Endodermal cell (in vitro differentiated cells): ENCODE measurements around the gene TLX2. TPM values are rescaled to one million over a fixed set of nuclear protein-coding genes. Genes with fewer than 3 reads are reported as not detected.
"Not testable (repeated sequence)": the region's sequence is repeated elsewhere in the genome, so short reads cannot be mapped to it uniquely, and the experiment has no call there.

ENCODE experiments used
- DNase-seq: peaks from one replicate; pipeline ENCODE4 v3.0.0-alpha.2; 2017
- H3K27ac ChIP-seq: 2 replicates; pipeline ENCODE4 v1.5.1; 2013; ENCODE audit warnings: mild to moderate bottlenecking, low read depth, low read length, moderate library complexity
- H3K27me3 ChIP-seq: 2 replicates; pipeline ENCODE4 v1.6.1; 2013; ENCODE audit warnings: mild to moderate bottlenecking, low read length, moderate library complexity; ENCODE audit not compliant: insufficient read depth, control insufficient read depth, poor library complexity, severe bottlenecking
- H3K36me3 ChIP-seq: 2 replicates; pipeline ENCODE4 v1.7.0; 2013; ENCODE audit warnings: mild to moderate bottlenecking, low read length, moderate library complexity; ENCODE audit not compliant: control insufficient read depth, insufficient read depth
- H3K4me1 ChIP-seq: one replicate; pipeline ENCODE4 v1.7.0; 2013; ENCODE audit warnings: low read length; ENCODE audit not compliant: control insufficient read depth, insufficient read depth
- H3K4me3 ChIP-seq: 2 replicates; pipeline ENCODE4 v1.5.1; 2013; ENCODE audit warnings: mild to moderate bottlenecking, low read length, moderate library complexity
- H3K9ac ChIP-seq: 2 replicates; pipeline ENCODE4 v1.6.1; 2013; ENCODE audit warnings: mild to moderate bottlenecking, low read length, moderate library complexity; ENCODE audit not compliant: poor library complexity, severe bottlenecking; ENCODE audit errors: extremely low read depth
- H3K9me3 ChIP-seq: 2 replicates; pipeline ENCODE4 v1.6.1; 2013; ENCODE audit warnings: mild to moderate bottlenecking, low read length, moderate library complexity; ENCODE audit not compliant: control insufficient read depth
- H3K27ac Mint-ChIP-seq: 2 replicates; pipeline ENCODE4 v1.8.0; 2020; ENCODE audit warnings: mixed read lengths
- H3K27me3 Mint-ChIP-seq: 2 replicates; pipeline ENCODE4 v1.8.0; 2021; ENCODE audit warnings: mild to moderate bottlenecking, mixed read lengths; ENCODE audit not compliant: insufficient read depth
- H3K36me3 Mint-ChIP-seq: 2 replicates; pipeline ENCODE4 v1.8.0; 2020; ENCODE audit warnings: low read depth, mixed read lengths
- H3K4me1 Mint-ChIP-seq: 2 replicates; pipeline ENCODE4 v1.8.0; 2020; ENCODE audit warnings: mixed read lengths
- H3K4me3 Mint-ChIP-seq: 2 replicates; pipeline ENCODE4 v1.8.0; 2020; ENCODE audit warnings: mild to moderate bottlenecking, moderate library complexity, mixed read lengths
- H3K9me3 Mint-ChIP-seq: 2 replicates; pipeline ENCODE4 v1.8.0; 2020; ENCODE audit warnings: mild to moderate bottlenecking, mixed read lengths
- WGBS, 2 experiments: methylation state at CpG; one replicate each; pipeline versions ENCODE4 v1.1.5 to v1.1.7; 2013; ENCODE audit warnings: missing lambda C conversion rate in 2 of 2, mixed read lengths in 1 of 2; ENCODE audit not compliant: insufficient coverage in 1 of 2, insufficient read length in 1 of 2; 5-methylcytosine and 5-hydroxymethylcytosine counted together
- long read RNA-seq, 4 experiments: library from polyadenylated mRNA in 2 of 4; library from RNA in 1 of 4; library from capped mRNA in 1 of 4; stranded (forward) in 3 of 4; unstranded in 1 of 4; transcript quantifications; one replicate each; pipeline ENCODE4 v2.0.0, GENCODE V29; 2020 to 2021; ENCODE audit warnings: inconsistent platforms in 1 of 4
- polyA plus RNA-seq, 2 experiments: library from polyadenylated mRNA; stranded (reverse); fragments of 50-300 nt; gene quantifications; one replicate each; pipeline ENCODE4 v1.2.3, GENCODE V29; 2013
- total RNA-seq, 2 donors: library from RNA; stranded (reverse); fragmentation: NEBNext Ultra II Directional in 1 of 2; extraction: Animal tissue kit (Norgen Biotek cat#: 25700) in 1 of 2; gene quantifications; 2 replicates in 1 of 2; 3 replicates in 1 of 2; pipeline ENCODE4 v1.2.1, GENCODE V29; 2021
- TF ChIP-seq, protein P1 (sequence below): fragments of 200-600 bp; sonication (generic); conservative IDR thresholded peaks from 2 replicates; pipeline ENCODE4 v1.5.0; 2021; ENCODE audit warnings: antibody characterized with exemption, mild to moderate bottlenecking

Gene TLX2
- total RNA-seq = under 1 TPM; 0.22 to 0.27 TPM
- 0.32 TPM for polyA plus RNA-seq (2013, experiment 1 of 2)
- 0.50 TPM for polyA plus RNA-seq (2013, experiment 2 of 2)
- long read RNA-seq, experiment 1, partial matches to known transcripts = 0 of 1 reads
- long read RNA-seq, experiment 1, other reads (novel, unspliced or antisense) = 1 of 1 reads
- long read RNA-seq, experiment 2 = 0 reads
- long read RNA-seq, experiment 3, partial matches to known transcripts = 1 of 2 reads
- long read RNA-seq, experiment 3, other reads (novel, unspliced or antisense) = 1 of 2 reads
- long read RNA-seq, experiment 4 = 0 reads

DNA sequence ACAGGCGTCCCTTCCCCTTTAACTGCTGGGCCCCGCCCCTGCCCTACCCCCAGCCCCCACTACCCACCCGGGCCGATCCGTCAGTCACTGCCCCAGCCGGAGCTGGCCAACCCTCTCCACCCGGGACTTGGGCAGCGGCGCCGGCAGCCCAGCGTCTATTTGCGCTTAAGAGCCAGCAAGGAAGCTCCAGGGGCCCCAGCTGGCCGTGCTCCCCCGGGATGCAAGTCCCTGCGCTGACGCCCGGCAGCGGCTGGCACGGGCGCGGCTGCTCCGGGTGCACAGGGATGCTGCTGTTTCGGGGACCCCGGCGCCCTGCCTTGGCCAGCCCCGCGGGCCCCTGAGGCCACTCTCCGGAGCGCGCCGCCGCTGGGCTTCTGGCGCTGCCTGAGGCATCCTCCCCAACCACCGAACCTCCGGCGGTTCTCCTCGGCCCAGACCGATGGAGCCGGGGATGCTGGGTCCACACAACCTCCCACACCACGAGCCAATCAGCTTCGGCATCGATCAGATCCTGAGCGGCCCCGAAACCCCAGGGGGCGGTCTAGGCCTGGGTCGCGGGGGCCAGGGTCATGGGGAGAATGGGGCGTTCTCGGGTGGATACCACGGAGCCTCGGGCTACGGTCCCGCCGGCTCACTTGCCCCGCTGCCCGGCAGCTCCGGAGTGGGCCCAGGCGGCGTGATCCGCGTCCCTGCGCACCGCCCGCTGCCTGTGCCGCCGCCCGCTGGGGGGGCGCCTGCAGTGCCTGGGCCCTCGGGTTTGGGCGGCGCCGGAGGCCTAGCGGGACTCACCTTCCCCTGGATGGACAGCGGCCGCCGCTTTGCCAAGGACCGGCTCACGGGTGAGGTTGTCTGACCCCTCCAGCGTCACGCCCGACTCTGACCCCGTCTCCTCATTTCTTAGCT lies at the start of gene TLX2:
TSS of gene TLX2 (plus strand) at position 83 of the 903 bp plus-strand sequence. CDS start at position 440, 357 bp downstream.
- TF ChIP-seq, protein P1, sequence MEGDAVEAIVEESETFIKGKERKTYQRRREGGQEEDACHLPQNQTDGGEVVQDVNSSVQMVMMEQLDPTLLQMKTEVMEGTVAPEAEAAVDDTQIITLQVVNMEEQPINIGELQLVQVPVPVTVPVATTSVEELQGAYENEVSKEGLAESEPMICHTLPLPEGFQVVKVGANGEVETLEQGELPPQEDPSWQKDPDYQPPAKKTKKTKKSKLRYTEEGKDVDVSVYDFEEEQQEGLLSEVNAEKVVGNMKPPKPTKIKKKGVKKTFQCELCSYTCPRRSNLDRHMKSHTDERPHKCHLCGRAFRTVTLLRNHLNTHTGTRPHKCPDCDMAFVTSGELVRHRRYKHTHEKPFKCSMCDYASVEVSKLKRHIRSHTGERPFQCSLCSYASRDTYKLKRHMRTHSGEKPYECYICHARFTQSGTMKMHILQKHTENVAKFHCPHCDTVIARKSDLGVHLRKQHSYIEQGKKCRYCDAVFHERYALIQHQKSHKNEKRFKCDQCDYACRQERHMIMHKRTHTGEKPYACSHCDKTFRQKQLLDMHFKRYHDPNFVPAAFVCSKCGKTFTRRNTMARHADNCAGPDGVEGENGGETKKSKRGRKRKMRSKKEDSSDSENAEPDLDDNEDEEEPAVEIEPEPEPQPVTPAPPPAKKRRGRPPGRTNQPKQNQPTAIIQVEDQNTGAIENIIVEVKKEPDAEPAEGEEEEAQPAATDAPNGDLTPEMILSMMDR = no peak
- Mint-ChIP-seq H3K9me3 (peaks cover 9% of the 10 kb centered on the region), H3K4me3 (peak within 1 kb of the TSS; percentile 44), H3K27me3 (peaks cover 96% of the 10 kb centered on the region), H3K27ac (no peak within 1 kb of the TSS), H3K4me1 (peaks cover 9% of the 10 kb centered on the region), H3K36me3 (peaks cover 2% of the 10 kb centered on the region)
- Histone ChIP-seq H3K4me3 (no peak within 1 kb of the TSS), H3K4me1 (peaks cover 3% of the 10 kb centered on the region), H3K27me3 (peaks cover 100% of the 10 kb centered on the region), H3K9ac (no peak within 1 kb of the TSS), H3K27ac (no peak within 1 kb of the TSS), H3K36me3 (no peaks in the 10 kb centered on the region), H3K9me3 (peaks cover 9% of the 10 kb centered on the region)
- peak; percentile 76 for DNase-seq
- 3 to 5% methylated on average over 16 to 82 of the region's 82 CpGs for WGBS, 2 experiments

DNA sequence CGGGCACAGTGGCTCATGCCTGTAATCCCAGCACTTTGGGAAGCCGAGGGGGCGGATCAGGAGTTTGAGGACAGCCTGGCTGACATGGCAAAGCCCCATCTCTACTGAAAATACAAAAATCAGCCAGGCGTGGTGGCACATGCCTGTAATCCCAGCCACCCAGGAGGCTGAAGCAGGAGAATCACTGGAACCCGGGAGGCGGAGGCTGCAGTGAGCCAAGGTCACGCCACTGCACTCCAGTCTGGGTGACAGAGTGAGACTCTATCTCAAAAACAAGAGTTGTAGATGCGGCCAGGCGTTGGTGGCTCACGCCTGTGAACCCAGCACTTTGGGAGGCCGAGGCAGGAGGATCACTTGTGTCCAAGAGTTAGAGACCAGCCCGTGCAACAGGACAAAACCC lies 43.5 kb upstream of the TLX2 start:
- H3K27me3 ChIP-seq, DNase-seq, H3K27ac ChIP-seq, H3K4me3 Mint-ChIP-seq, H3K9me3 Mint-ChIP-seq, H3K4me1 Mint-ChIP-seq, H3K9me3 ChIP-seq, H3K4me3 ChIP-seq, H3K27me3 Mint-ChIP-seq, H3K4me1 ChIP-seq, H3K27ac Mint-ChIP-seq, H3K9ac ChIP-seq: not testable (repeated sequence)
- peaks cover 17% of the 10 kb centered on the region for H3K36me3 Mint-ChIP-seq
- 84 to 94% methylated on average over 11 to 12 of the region's 12 CpGs for WGBS, 2 experiments
- peaks cover 17% of the 10 kb centered on the region for H3K36me3 ChIP-seq

DNA sequence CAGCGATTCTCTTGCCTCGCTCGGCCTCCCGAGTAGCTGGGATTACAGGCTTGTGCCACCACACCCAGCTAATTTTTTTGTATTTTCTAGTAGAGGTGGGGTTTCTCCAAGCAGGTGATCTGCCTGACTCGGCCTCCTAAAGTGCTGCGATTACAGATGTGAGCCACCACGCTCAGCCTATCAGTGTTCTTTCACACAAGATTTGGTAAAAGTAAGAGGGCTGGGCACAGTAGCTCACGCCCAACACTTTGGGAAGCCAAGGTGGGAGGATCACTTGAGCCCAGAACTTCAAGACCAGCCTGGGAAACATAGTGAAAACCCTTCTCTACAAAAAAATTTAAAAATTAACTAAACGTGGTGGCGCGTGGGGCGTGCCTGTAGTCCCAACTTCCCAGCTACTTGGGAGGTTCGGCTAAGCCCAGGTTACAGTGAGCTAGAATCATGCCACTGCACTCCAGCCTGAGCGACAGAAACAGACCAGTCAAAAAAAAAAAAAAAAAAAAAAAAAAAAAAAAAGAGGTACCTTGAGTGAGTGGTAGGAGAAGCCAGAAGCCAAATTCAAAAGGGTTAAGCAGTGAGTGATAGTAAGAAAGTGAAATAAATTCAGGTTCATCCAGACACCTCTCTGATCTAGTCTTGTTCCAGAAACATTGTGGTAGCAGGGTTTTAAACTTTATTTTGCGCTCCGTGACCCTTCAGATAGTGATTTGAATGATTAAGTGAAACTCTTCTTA lies 42.8 kb upstream of the TLX2 start:
- Histone ChIP-seq H3K27me3 (no peaks in the 10 kb centered on the region), H3K36me3 (peaks cover 18% of the 10 kb centered on the region), H3K4me1 (no peaks in the 10 kb centered on the region), H3K4me3 (peak overlapping the region; percentile 96), H3K9me3 (no peaks in the 10 kb centered on the region), H3K9ac (peak overlapping the region; percentile 54), H3K27ac (peak overlapping the region; percentile 85)
- Mint-ChIP-seq H3K27me3 (no peaks in the 10 kb centered on the region), H3K36me3 (peaks cover 18% of the 10 kb centered on the region), H3K4me1 (no peaks in the 10 kb centered on the region), H3K9me3 (no peaks in the 10 kb centered on the region), H3K4me3 (peak overlapping the region; percentile 89), H3K27ac (peak overlapping the region; percentile 96)
- WGBS, 2 experiments = 69 to 76% methylated on average over 6 to 15 of the region's 16 CpGs
- TF ChIP-seq, protein P1 = no peak
- no peak for DNase-seq
